Astrocyte of the cerebellum (primary cell): Measurements from ENCODE around the gene KCNMA1.

Source experiments
- DNase-seq: peaks from one replicate; pipeline ENCODE4 v3.0.0-alpha.2; 2011; ENCODE audit warnings: low read depth
- H3K4me3 ChIP-seq: 2 replicates; pipeline ENCODE4 v1.5.1; 2011; ENCODE audit warnings: mild to moderate bottlenecking, low read depth, low read length, moderate library complexity
- in situ Hi-C: cut with HindIII; loops from 2 replicates; pipeline ENCODE4 v1.10.0; 2017; ENCODE audit warnings: low sequenced_read_pairs
- TF ChIP-seq, protein P1 (sequence below): IDR thresholded peaks from 2 replicates; pipeline ENCODE4 v1.5.1; 2012; ENCODE audit warnings: low read length, low read depth, moderate library complexity, mild to moderate bottlenecking; ENCODE audit errors: missing control alignments

KCNMA1 gene

DNA sequence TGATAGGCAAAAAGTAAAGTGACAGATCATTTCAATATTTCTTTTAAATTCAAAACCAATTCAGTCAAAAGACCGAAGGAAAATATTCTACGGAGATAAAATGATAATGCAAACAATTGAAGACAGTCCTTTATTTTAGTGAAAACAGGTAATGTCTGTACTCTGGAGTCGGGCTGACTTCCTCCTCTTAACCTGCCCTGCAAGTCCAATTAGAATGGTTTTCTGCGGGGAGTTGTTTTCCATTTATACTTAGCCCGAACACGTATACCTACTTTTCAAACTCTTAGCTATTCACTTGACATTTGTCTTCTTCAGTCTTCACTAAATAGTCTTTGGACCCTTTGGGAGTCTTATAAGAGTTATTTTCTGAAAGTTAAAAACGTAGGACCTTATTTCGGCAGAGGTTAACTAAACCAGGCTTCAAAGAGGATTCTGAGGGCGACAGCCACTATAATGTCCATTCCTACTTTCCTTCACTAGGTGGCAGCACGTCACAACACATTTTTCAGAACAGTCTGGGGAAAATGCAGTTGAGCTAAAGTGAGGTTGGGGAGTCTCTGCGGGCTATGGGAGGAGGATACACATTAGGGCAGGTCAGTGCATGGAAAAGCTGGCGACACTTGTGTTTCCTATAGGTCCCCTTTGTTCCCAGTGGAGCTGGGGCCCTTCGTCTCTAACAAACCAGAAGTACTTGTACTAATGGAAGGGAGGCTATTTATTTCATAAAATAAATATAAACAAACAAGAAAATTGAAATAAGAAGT is 472.0 kb downstream of the KCNMA1 start:
- DNase-seq: peak; percentile 53
- TF ChIP-seq, protein P1, sequence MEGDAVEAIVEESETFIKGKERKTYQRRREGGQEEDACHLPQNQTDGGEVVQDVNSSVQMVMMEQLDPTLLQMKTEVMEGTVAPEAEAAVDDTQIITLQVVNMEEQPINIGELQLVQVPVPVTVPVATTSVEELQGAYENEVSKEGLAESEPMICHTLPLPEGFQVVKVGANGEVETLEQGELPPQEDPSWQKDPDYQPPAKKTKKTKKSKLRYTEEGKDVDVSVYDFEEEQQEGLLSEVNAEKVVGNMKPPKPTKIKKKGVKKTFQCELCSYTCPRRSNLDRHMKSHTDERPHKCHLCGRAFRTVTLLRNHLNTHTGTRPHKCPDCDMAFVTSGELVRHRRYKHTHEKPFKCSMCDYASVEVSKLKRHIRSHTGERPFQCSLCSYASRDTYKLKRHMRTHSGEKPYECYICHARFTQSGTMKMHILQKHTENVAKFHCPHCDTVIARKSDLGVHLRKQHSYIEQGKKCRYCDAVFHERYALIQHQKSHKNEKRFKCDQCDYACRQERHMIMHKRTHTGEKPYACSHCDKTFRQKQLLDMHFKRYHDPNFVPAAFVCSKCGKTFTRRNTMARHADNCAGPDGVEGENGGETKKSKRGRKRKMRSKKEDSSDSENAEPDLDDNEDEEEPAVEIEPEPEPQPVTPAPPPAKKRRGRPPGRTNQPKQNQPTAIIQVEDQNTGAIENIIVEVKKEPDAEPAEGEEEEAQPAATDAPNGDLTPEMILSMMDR: peak; percentile 77
- in situ Hi-C loops: loop anchor here (25.0 kb wide), 1 partner anchor 472 kb away; the partner anchor contains the start of gene KCNMA1
- no peak overlapping the region for H3K4me3 ChIP-seq

DNA sequence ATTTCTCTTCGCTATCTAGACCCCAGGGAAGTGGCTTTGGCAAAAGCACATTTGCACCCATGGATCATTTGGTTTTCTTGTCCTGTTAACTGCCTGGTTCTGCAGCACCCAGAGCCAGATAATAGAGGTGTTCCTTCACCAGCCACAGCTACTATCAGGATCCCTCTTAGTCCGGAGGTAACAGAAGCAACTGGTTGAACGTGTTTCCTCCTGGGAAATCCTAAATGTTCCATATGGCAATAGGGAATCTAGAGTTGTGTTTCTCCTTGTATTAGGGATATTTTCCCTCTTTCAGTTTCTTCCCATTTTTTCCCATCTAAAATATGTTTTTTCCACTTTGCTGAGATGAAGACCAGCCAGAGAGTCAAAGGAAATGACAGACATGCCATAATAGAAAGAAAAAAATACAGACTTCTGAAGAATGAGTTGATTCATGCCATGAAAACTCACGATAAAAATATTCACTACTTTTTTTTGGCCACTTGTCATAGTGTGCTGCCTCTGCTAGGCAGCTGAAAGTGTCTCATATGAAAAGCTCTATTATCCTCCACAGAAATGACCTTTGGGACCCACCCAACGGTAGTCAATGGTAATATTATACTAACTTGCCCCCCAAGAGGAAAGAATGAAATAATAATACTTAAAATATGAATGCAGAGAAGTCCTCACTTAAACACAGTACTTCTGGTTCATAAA is 472.8 kb downstream of the KCNMA1 start:
- in situ Hi-C loops: loop anchor here (25.0 kb wide), 1 partner anchor 473 kb away; the partner anchor contains the start of gene KCNMA1
- H3K4me3 ChIP-seq: no peak overlapping the region
- TF ChIP-seq, protein P1: no peak
- no peak for DNase-seq

DNA sequence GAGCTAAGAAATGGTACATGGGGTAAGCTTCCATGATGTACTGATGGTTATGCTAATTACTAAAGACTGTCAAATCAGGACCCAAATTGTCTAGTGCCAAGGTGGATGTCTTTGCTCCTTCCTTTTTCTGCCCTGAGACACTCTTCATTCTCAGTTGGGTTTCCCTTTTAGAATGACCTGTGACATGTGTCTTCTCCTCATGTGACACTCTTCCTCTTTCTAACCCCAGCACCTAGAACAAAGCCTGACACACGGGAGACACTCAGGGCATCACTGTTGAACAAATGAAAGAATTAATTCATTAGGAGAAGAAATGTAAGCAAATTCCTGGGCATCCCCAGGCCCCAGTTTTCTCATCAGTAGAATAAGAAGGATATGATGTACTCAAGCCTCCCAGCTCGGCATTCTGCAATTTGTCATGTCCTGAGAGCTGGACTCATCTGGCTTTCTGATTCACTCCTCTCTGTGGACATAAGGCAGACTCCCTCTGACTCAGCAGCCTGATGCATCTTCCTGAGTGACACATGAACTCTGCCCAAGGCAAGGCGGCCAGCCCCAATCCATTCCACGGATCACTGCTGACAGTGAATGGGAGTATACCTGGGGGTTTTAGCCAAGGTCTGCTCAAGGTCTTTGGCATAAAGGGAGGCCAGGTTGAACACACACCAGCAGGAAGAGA is 473.8 kb downstream of the KCNMA1 start:
- TF ChIP-seq, protein P1: no peak
- H3K4me3 ChIP-seq: no peak overlapping the region
- DNase-seq: peak; percentile 74
- in situ Hi-C loops: loop anchor here (25.0 kb wide), 1 partner anchor 473 kb away; the partner anchor contains the start of gene KCNMA1

DNA sequence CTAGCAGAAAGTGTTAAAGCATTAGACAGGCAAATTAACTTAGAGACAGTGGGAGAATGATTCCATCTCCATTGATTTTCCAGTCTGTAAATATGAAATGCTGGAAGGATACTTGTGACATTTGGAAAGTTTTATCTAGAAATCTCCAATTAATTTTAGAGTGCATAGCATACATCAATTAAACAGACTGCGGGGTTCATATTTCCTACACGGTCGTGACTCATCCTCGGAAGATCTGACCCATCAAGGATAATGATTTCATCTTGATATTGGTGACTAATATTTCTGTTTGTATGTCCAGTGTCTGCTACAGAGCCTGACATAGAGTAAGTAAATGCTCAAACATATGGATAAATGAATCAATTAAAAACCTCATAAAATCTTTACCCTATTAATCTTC is 474.9 kb downstream of the KCNMA1 start:
- no peak for DNase-seq
- H3K4me3 ChIP-seq: no peak overlapping the region
- in situ Hi-C loops: loop anchor here (25.0 kb wide), 1 partner anchor 475 kb away; the partner anchor contains the start of gene KCNMA1
- TF ChIP-seq, protein P1: no peak

DNA sequence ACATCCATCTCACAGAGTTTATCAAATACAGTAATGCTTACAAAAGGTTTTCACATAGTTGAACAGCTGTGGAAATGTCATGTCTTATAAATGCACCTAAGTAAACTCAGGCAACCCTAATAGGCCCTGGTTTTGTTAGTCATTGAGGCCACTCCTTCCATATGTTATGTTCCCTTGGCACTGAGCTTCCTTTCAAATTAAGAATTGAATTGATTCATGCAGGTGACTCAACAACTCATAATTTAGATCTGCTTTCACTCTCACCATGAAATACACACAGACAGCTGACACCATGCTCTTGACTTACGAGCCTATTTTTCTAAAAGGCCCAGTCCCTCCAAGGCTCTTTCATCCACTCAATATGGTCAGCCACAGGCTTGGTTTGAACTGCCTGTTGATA is 476.9 kb downstream of the KCNMA1 start:
- peak; percentile 83 for DNase-seq
- in situ Hi-C loops: loop anchor here (25.0 kb wide), 1 partner anchor 477 kb away; the partner anchor contains the start of gene KCNMA1
- no peak overlapping the region for H3K4me3 ChIP-seq
- TF ChIP-seq, protein P1: no peak

DNA sequence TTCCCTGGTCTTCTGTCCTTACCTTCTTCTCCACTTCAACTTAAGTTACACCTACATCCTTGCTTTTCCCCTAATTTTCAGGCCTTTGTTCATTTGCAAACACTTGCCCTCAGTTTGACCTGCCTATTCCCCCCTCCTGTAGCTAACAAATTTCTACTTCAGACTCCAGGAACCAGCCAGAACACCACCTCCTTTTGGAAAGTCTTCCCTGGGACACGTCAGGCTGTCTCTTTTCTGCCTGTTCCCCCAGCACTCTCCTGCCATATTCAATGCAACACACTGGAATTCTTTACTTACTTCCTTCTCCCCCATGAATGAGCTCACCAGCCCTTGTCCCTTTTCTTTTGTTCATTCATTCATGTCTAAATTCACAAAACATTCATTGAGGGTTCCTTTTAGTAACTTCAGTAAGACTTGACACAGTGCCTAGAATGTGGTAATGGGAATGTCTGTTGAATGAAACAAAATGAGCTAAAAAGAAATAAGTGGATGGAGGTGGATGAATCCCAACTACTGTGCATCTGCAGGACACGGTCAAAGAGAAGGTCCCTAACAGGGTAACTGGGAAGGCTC is 478.0 kb downstream of the KCNMA1 start:
- in situ Hi-C loops: loop anchor here (25.0 kb wide), 1 partner anchor 478 kb away; the partner anchor contains the start of gene KCNMA1
- DNase-seq: peak; percentile 92
- TF ChIP-seq, protein P1: no peak
- no peak overlapping the region for H3K4me3 ChIP-seq
